GM12873 (cell line): ENCODE measurements around the gene TNFAIP8L1.

ENCODE experiments used
- TF ChIP-seq, protein P1 (sequence below): IDR thresholded peaks from 2 replicates; pipeline ENCODE4 v1.5.1; 2012; ENCODE audit warnings: low read depth, mild to moderate bottlenecking, moderate library complexity, low read length, control low read depth; ENCODE audit not compliant: insufficient read depth; ENCODE audit errors: missing control alignments

Gene TNFAIP8L1

DNA sequence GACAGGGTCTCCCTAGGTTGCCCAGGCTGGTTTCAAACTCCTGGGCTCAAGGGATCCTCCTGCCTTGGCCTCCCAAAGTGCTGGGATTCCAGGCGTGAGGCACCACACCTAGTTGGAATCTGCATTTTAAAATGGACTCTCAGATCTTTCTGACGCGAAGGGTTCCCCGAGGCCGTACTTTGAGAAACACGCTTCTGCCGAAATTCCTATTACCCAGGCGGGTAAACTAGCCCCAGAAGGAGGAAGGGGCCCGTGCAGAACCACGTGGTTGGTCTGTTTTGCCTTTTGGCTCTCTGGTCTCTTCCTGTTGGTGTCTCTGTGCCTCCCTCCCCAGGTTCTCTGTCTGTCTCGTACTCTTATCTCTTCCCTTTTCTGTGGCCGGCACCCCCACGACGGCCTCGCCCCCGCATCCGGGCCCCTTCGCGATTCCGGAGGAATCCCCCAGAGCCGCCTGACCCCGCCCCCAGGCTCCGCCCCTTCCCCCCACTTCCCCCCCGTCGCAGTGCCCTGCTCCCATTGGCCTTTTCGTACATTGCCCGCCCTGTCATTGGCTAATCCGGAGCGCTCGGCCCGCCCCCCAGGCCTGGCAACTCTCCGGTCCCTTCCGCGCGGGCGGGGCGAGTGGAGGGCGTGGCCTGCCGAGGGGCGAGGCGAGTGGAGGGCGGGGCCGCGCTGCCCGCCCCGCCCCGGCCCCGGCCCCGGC, at the start of gene TNFAIP8L1:
Gene TNFAIP8L1, plus strand, starts transcription at position 689 of the 703 bp plus-strand sequence. CDS start 12,354 bp downstream, outside the sequence.
- TF ChIP-seq, protein P1, sequence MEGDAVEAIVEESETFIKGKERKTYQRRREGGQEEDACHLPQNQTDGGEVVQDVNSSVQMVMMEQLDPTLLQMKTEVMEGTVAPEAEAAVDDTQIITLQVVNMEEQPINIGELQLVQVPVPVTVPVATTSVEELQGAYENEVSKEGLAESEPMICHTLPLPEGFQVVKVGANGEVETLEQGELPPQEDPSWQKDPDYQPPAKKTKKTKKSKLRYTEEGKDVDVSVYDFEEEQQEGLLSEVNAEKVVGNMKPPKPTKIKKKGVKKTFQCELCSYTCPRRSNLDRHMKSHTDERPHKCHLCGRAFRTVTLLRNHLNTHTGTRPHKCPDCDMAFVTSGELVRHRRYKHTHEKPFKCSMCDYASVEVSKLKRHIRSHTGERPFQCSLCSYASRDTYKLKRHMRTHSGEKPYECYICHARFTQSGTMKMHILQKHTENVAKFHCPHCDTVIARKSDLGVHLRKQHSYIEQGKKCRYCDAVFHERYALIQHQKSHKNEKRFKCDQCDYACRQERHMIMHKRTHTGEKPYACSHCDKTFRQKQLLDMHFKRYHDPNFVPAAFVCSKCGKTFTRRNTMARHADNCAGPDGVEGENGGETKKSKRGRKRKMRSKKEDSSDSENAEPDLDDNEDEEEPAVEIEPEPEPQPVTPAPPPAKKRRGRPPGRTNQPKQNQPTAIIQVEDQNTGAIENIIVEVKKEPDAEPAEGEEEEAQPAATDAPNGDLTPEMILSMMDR = no peak

DNA sequence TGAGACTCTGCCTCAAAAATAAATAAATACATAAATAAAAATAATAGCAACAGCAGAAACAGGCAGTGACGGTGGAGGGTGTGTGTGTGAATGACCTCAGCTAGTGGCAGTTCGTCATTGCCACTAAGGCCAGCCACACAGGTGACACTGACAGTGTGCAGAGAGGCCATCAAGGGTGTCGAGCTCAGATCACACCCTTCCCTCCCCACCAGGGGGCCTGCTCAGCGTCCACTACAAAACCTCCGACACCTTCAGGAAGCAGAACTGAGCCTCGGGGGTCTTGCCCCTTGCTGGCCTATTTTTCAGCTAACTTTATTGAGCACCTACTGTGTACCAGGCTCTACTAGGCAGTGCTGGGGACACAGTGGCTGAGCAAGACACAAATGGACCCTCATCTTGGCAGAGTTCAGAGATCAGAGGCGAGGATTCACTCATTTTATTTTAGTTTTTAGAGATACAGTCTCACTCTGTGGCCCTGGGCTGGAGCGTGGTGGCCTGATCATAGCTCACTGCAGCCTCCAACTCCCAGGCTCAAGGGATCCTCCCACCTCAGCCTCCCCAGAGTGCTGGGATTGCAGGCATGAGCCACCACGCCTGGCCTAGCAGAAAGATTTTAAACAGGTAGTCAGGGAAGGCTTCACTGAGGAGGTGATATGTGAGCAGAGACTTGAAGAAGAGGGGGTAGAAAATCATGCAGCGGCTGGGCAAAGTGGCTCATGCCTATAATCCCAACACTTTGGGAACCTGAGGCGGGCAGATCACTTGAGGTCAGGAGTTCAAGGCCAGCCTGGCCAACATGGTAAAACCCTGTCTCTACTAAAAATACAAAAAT, 49.5 kb upstream of the TNFAIP8L1 start:
- TF ChIP-seq, protein P1 = peak; percentile 75

DNA sequence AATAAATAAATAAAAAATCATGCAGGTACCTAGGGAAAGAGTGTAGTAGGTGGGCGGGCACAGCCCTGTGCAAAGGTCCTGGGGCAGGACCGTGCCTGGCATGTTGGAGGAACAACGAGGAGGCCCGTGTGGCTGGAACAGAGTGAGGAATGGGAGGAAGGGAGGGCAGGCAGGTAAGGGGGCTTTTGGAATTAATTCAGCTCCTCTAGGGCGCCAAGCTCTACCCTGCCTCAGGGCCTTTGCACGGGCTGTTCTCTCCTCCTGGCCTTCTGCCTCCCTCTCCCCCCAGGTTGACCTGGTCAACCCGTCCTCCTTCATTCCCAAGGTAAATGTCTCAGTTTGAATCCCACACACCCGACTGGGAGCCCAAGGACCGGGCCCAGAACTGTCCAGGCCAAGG, 48.8 kb upstream of the TNFAIP8L1 start:
- TF ChIP-seq, protein P1 = no peak

DNA sequence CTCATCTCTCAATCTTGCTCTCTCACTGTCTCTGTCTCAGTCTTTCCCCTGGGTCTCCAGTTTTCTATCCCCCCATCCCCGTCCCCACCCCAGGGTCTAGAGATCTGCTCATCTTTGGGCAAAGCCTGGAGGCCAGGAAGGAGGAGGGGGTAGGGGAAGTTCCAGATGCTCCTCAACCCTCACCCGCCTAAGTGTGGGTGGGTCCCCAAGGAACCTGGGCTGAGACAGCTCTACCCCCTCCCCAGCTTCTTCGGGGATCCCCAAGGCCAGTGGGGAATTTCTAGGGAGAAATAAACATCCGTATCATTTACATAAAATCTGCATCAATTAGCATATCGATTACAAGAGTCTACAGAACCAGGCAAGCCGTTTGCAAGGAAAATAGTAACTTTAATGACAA, 48.0 kb upstream of the TNFAIP8L1 start:
- TF ChIP-seq, protein P1 = no peak

DNA sequence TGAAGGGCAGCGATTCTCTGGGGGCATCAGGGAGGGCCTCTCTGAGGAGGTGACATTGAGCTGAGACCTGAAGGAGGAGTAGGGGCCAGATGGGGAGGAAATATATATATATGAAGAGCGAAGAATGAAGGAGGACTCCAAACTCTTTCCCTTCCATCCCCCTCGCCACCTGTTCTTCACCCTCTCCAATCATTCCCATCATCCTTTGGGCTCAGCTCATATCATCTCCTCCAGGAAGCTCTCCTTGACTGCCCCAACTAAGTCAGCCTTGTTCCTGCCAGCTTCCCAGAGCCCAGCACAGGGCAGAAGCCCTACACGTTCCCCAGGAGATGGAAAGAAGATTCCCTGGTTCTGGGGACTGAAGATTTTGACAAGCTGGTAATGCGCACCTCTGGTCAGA, 46.9 kb upstream of the TNFAIP8L1 start:
- TF ChIP-seq, protein P1 = no peak

DNA sequence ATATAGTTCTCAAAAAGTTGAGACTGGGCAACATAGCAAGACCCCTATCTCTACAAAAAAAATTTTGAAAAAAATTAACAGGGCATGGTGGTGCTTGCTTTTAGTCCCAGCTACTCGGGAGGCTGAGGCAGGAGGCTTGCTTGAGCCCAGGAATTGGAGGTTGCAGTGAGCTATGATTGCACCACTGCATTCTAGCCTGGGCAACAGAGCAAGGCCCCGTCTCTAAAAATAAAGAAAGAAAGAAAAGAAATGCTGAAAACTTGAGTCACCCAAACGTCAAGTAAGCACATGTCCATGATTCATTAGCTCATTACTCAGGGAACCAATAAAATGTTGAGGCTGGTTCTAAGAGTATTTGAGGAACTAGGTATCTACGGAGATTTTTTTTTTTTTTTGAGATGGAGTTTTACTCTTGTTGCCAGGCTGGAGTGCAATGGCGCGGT, 45.9 kb upstream of the TNFAIP8L1 start:
- TF ChIP-seq, protein P1 = no peak

DNA sequence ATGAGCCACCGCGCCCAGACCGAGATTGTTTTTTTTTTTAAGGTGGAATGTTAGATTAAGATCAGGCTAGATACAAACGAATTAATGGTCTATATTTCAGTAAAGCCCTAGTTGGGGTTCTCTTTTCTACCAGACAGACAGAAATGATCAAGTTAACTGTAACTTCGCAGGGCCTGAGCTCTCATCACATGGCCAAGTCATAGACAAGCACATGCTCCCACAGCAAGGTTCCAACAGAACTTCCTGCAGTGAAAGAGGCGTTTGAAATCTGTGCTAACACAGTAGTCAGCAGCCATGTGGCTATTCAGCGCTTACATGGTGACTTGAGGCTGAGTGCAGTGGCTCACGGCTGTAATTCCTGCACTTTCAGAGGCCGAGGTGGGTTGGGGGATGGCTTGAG, 45.1 kb upstream of the TNFAIP8L1 start:
- TF ChIP-seq, protein P1 = no peak
